AG09309 (cell line): ENCODE data around the gene MYADML2.

Experiments
- DNase-seq: peaks from one replicate; pipeline ENCODE4 v3.0.0-alpha.2; 2010; ENCODE audit warnings: low read depth
- H3K4me3 ChIP-seq: 2 replicates; pipeline ENCODE4 v1.5.1; 2011; ENCODE audit warnings: mild to moderate bottlenecking, low read depth, low read length, moderate library complexity; ENCODE audit not compliant: control insufficient read depth
- TF ChIP-seq, protein P1 (sequence below): IDR thresholded peaks from 2 replicates; pipeline ENCODE4 v1.5.1; 2011; ENCODE audit warnings: mild to moderate bottlenecking, low read depth, low read length, inconsistent platforms; ENCODE audit not compliant: insufficient read depth, control insufficient read depth; ENCODE audit errors: missing control alignments

The MYADML2 gene

GRCh38 chr17:81906476-81907218 lies 40.4 kb downstream of the MYADML2 start:
- no peak for DNase-seq
- TF ChIP-seq, protein P1, sequence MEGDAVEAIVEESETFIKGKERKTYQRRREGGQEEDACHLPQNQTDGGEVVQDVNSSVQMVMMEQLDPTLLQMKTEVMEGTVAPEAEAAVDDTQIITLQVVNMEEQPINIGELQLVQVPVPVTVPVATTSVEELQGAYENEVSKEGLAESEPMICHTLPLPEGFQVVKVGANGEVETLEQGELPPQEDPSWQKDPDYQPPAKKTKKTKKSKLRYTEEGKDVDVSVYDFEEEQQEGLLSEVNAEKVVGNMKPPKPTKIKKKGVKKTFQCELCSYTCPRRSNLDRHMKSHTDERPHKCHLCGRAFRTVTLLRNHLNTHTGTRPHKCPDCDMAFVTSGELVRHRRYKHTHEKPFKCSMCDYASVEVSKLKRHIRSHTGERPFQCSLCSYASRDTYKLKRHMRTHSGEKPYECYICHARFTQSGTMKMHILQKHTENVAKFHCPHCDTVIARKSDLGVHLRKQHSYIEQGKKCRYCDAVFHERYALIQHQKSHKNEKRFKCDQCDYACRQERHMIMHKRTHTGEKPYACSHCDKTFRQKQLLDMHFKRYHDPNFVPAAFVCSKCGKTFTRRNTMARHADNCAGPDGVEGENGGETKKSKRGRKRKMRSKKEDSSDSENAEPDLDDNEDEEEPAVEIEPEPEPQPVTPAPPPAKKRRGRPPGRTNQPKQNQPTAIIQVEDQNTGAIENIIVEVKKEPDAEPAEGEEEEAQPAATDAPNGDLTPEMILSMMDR = no peak
- H3K4me3 ChIP-seq = no peak overlapping the region

- no peak for DNase-seq
- TF ChIP-seq, protein P1 = no peak
- H3K4me3 ChIP-seq = no peak overlapping the region
Observed at GRCh38 chr17:81905993-81906392, 41.0 kb downstream of the MYADML2 start.

DNA sequence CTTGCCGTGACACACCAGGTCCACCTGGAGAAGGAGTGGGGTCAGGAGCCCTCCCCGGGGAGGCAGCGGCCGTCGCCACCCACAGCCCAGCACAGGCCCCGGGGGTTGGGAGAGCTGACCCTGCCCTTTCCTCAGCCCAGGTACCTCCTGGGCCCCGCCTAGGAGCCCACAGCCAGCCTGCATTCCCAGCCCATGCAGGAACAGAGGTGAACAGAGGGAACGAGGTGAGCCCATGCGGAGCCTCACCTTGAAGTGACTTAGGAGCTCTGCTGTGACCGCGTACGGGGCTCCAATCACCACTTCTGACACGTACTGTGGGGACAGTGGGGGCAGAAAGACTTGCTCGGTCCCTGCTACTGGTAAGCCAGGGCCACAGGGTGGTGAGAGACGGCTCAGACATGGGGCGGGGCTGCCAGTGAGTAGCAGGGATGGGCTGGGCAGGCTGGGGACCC lies 41.6 kb downstream of the MYADML2 start:
- DNase-seq = no peak
- H3K4me3 ChIP-seq = no peak overlapping the region
- TF ChIP-seq, protein P1 = no peak

DNA sequence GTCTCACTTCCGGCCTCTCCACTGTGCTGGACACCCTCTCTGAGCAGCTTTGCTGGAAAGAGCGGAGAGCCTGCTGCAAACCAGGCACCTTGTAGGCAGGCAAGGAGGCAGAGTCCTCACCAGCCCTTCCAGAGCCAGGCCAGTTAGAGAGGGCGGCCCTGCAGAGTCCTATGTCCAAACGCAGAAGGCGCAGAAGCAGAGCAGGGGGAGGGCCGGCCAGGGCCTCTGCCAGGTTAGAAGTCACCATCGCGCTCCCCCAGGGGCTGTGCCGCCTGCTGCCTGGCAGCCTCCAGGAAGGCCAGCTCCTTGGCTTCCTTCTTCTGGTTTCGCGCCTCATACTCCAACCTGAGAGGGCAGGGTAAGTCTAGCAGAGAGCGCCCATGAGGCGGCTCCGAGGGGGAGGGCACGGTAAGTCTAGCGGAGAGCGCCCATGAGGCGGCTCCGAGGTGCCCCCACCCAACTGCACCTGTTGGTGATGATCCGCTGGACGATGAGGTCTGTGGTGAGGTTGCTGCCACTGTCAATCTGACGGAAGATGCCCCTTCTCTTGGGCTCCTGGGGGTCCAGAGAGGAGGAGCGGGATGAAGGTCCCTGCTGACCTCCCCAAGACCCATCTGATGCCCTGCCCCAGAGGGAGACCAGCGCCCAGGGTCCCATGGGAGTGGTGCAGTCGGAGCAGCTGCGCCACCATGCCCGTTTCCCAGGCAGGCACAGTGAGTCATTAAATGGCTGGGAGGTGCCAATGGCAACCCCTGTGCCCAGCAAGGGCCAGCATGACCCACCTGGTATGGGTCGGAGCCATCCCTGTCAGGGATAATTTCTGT lies 42.2 kb downstream of the MYADML2 start:
- no peak for DNase-seq
- TF ChIP-seq, protein P1 = no peak
- H3K4me3 ChIP-seq = no peak overlapping the region

DNA sequence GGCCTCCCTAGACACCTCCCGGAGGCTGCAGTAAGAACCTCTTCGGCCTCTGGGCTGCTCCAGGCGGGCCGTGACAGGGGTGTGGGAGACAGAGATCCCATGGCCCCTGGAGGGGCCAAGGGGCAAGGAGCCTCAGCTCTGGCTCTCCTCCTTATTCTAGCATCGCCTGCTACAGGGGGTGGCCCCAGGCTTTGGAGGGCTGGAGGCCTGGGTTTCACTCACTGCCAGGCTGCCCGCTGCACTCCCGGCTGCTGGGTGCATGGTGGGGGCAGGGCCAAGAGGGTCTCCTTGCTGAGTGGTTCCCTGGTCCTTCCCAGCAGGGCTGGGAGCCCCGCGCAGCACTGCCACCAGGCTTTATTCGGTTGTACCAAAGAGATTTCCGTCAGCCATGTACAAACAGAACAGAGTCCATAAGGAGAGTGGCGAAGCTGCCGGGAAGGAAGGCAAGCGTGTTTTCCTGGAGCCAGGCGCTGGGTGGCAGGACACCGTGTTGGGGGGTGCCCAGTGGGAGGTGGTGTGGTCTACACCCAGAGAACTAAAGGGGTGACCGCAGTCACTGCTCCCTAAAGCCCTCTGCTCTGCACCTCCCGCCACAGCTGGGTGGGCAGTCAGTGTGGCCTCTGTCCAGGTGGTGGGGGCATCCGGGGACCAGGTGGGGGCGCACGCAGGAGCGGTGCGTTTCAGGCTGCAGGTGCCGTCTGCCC lies 43.0 kb downstream of the MYADML2 start:
- TF ChIP-seq, protein P1 = no peak
- H3K4me3 ChIP-seq = no peak overlapping the region
- no peak for DNase-seq

GRCh38 chr17:81903415-81903831 lies 43.6 kb downstream of the MYADML2 start:
- TF ChIP-seq, protein P1 = no peak
- no peak for DNase-seq
- no peak overlapping the region for H3K4me3 ChIP-seq
